HFF-Myc (cell line): ENCODE measurements around the gene IGFBP5.

Source experiments
- DNase-seq: peaks from one replicate; pipeline ENCODE4 v3.0.0-alpha.2; 2011; ENCODE audit warnings: low read depth; ENCODE audit errors: extremely low read depth
- H3K4me3 ChIP-seq: replicated peaks from 2 replicates; pipeline ENCODE4 v1.5.1; 2011; ENCODE audit warnings: low read depth, mild to moderate bottlenecking, control low read depth, low read length
- TF ChIP-seq, protein P1 (sequence below): IDR thresholded peaks from 2 replicates; pipeline ENCODE4 v1.5.1; 2012; ENCODE audit warnings: mild to moderate bottlenecking, low read depth, low read length, control low read depth; ENCODE audit errors: missing control alignments

Gene IGFBP5

DNA sequence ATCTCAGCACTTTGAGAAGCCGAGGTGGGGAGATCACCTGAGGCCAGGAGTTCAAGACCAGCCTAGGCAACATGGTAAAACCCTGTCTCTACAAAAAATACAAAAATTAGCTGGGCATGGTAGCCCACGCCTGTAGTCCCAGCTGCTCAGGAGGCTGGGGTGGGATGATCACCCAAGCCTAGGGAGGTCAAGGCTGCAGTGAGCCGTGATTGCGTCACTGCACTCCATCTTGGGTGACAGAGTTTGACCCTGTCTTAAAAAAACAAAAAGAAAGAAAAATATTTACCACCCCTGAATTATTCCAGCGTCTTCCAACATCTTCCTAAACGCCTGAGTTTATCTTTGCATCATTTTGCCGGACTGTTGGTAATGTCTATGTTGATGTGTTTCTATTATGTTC is 6.2 kb upstream of the IGFBP5 start:
- TF ChIP-seq, protein P1, sequence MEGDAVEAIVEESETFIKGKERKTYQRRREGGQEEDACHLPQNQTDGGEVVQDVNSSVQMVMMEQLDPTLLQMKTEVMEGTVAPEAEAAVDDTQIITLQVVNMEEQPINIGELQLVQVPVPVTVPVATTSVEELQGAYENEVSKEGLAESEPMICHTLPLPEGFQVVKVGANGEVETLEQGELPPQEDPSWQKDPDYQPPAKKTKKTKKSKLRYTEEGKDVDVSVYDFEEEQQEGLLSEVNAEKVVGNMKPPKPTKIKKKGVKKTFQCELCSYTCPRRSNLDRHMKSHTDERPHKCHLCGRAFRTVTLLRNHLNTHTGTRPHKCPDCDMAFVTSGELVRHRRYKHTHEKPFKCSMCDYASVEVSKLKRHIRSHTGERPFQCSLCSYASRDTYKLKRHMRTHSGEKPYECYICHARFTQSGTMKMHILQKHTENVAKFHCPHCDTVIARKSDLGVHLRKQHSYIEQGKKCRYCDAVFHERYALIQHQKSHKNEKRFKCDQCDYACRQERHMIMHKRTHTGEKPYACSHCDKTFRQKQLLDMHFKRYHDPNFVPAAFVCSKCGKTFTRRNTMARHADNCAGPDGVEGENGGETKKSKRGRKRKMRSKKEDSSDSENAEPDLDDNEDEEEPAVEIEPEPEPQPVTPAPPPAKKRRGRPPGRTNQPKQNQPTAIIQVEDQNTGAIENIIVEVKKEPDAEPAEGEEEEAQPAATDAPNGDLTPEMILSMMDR: no peak
- H3K4me3 ChIP-seq: no peak overlapping the region
- DNase-seq: no peak

DNA sequence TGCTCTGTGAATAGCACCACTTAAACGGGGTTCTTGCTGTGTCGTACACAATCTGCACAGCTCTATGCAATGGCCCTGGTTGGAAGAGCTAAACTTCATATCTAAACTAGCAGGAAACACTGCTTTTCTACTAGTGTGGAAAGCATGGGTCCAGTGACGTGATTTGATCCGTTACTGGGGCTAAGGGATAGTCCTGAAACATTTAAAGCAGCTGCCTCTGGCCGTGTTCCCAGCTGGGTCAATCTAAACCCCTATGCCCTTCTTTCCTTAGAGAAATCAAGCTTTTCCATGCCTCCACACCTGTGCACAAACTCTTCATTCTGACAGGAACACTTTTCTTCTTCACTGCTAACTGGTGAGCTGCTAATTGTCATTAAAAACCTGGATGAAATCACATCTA is 5.4 kb upstream of the IGFBP5 start:
- TF ChIP-seq, protein P1: no peak
- no peak overlapping the region for H3K4me3 ChIP-seq
- no peak for DNase-seq

DNA sequence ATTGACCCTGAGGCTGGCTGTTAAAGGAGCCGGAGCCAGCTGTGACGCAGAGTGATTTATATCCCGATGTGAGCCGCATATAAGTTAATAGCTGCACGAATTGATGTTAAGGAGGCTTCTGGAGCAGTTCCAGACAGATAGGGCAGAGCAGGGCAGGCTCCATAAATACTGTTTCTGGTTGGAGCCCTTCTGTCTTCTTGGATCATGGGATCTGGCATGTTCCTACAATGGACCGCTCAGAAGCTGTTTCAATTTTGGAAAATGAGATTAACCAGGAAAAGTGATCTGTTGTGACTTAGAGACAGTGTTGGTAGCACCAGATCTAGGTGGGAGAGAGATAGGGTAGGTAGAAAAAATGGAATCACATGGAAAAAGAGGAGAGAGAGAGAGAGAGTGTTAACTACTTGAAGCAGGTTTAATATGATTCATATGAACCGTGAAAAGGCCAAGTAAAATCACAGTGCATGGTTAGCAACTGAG is 4.8 kb upstream of the IGFBP5 start:
- TF ChIP-seq, protein P1: no peak
- no peak for DNase-seq
- no peak overlapping the region for H3K4me3 ChIP-seq

DNA sequence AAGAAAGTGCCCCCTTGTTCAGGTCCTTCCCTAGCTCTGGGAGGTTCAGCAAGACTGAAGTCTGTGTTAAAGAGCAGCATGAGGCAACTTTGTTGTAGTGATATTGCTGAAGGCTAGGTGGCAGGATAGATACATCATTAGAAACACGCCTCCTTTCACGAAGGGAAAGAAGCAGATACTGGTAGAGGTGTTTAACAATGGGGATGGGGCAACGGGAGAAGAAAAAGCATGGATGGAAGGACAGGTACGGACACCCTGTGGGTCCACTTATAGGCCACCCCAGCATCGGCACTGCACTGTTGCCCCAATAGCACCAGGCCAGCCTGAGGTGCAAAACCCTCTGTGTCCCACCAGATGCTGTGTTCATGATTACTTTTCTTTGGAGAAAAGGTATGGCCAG is 3.5 kb upstream of the IGFBP5 start:
- no peak for DNase-seq
- H3K4me3 ChIP-seq: no peak overlapping the region
- TF ChIP-seq, protein P1: peak; percentile 64

DNA sequence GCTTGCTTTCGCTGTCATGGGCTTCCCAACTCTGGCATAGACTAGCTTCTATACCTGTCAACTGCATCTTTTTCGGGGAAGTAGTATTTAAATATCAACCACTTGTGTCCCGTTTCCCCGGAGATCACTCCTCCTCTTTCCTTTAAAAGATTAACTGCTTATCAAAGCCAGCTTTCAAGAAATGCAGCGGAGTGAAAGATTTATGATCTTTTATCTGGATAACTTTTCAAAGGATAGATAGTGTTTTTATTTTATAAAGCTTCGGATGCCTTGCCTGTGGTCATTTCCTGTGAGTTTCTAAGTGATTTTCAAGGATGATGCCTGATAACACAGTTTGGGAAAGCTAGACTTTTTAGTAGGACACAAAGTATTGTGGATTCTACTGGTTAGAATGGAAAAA is 2.9 kb upstream of the IGFBP5 start:
- DNase-seq: no peak
- H3K4me3 ChIP-seq: no peak overlapping the region
- TF ChIP-seq, protein P1: no peak

DNA sequence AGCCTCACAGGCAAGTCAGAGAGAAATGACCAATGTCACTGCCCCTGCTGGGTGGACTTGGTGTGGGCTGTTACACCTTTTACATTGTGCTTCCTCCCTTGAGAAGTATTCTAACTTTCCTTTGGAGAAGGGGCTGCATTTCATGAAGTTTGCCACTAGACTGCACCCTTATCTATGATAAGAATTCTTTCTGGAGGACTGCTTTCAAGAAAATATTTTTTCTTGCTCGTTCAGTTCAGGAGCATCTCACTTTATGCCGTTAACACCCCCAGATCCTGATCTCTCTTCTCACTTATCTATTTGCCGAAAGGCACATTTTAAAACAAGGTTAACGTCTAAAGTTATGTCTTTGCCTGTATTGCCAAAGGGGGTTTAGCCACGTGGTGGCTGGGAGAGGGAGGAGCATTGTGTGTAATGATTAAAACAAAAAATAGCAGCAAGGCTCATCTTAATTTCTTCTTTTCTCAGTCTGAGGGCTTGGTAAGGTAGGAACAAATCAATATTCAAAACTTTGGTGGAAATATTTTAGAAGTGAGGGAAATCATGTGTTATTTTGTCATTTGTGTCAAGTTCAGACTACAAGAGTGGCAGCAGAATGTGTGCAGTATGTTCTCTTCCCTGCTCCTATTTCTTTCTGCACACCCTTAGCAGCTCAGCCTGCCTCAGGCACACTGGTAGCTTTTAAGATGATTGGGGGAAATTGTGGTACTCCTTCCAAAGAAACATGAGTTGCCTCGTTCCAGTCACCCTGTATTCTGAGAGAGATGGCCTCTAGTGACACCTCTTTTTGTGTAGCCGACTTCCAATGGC is 1.6 kb upstream of the IGFBP5 start:
- TF ChIP-seq, protein P1: peak; percentile 42
- H3K4me3 ChIP-seq: no peak overlapping the region
- no peak for DNase-seq

DNA sequence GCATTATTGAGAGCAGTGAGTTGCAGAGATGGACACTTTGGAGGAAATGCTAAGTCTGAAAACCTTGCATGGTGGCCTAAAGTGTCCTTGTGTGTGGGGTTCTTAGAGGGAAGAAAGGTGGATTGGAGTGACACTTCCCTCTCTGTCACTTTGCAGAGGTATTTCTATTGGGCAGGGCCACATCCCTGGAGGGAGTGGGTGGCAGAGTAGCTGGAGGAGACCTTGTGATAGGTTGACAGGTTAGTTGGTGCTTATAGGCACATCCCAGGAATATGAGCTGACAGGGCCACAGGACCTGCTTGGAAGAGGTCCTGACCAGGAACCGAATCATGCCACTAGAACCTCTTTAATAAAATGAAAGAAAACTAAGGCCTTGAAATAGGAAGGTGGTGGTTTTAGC is 972 bp upstream of the IGFBP5 start:
- DNase-seq: no peak
- H3K4me3 ChIP-seq: no peak overlapping the region
- TF ChIP-seq, protein P1: no peak
